Trophoblast cell (in vitro differentiated cells and primary cell): ENCODE results near the gene TSHZ2.

ENCODE experiments used
- DNase-seq, 2 donors: peaks; one replicate each; pipeline ENCODE4 v3.0.0-alpha.2; 2016
- H2AFZ ChIP-seq: 2 replicates; pipeline ENCODE4 v1.6.1; 2013; ENCODE audit warnings: low read length, moderate library complexity, mild to moderate bottlenecking; ENCODE audit not compliant: insufficient read depth, poor library complexity
- H2AK5ac ChIP-seq: 2 replicates; pipeline ENCODE4 v1.6.1; 2013; ENCODE audit warnings: mild to moderate bottlenecking, low read length
- H2BK120ac ChIP-seq: 2 replicates; pipeline ENCODE4 v1.6.1; 2013; ENCODE audit warnings: low read length, mild to moderate bottlenecking, moderate library complexity; ENCODE audit not compliant: insufficient read depth, poor library complexity
- H2BK12ac ChIP-seq: 2 replicates; pipeline ENCODE4 v1.6.1; 2013; ENCODE audit warnings: mild to moderate bottlenecking, low read length, moderate library complexity
- H2BK5ac ChIP-seq: 2 replicates; pipeline ENCODE4 v1.6.1; 2013; ENCODE audit warnings: low read length, low read depth, moderate library complexity, mild to moderate bottlenecking; ENCODE audit not compliant: poor library complexity
- H3K14ac ChIP-seq: 2 replicates; pipeline ENCODE4 v1.6.1; 2013; ENCODE audit warnings: mild to moderate bottlenecking, low read length
- H3K18ac ChIP-seq: 2 replicates; pipeline ENCODE4 v1.6.1; 2013; ENCODE audit warnings: mild to moderate bottlenecking, low read length
- H3K23ac ChIP-seq: 2 replicates; pipeline ENCODE4 v1.6.1; 2013; ENCODE audit warnings: low read length
- H3K27ac ChIP-seq: 2 replicates; pipeline ENCODE4 v1.5.1; 2013; ENCODE audit warnings: low read depth, mild to moderate bottlenecking, inconsistent platforms, low read length, moderate library complexity
- H3K27me3 ChIP-seq: 2 replicates; pipeline ENCODE4 v1.6.1; 2013; ENCODE audit warnings: inconsistent platforms, mild to moderate bottlenecking, low read length, moderate library complexity; ENCODE audit not compliant: insufficient read depth
- H3K36me3 ChIP-seq, 2 experiments: 1 replicate in 1 of 2; 2 replicates in 1 of 2; pipeline ENCODE4 v1.6.1; 2013; ENCODE audit warnings: low read length in 2 of 2, mild to moderate bottlenecking in 2 of 2, moderate library complexity in 1 of 2; ENCODE audit not compliant: insufficient read depth in 2 of 2, control insufficient read depth in 1 of 2
- H3K4ac ChIP-seq: 2 replicates; pipeline ENCODE4 v1.6.1; 2013; ENCODE audit warnings: low read depth, mild to moderate bottlenecking, low read length, moderate library complexity
- H3K4me1 ChIP-seq, 2 experiments: 1 replicate in 1 of 2; 2 replicates in 1 of 2; pipeline ENCODE4 v1.6.1; 2013; ENCODE audit warnings: low read length in 2 of 2, mild to moderate bottlenecking in 2 of 2, moderate library complexity in 1 of 2; ENCODE audit not compliant: insufficient read depth in 2 of 2, control insufficient read depth in 1 of 2
- H3K4me2 ChIP-seq: 2 replicates; pipeline ENCODE4 v1.6.1; 2013; ENCODE audit warnings: inconsistent platforms, mild to moderate bottlenecking, low read length, moderate library complexity
- H3K4me3 ChIP-seq: 2 replicates; pipeline ENCODE4 v1.5.1; 2013; ENCODE audit warnings: mild to moderate bottlenecking, low read depth, low read length, inconsistent platforms
- H3K79me1 ChIP-seq: one replicate; pipeline ENCODE4 v1.6.1; 2013; ENCODE audit warnings: low read length
- H3K79me2 ChIP-seq: 2 replicates; pipeline ENCODE4 v1.6.1; 2013; ENCODE audit warnings: low read length, mild to moderate bottlenecking; ENCODE audit not compliant: control insufficient read depth, insufficient read depth, poor library complexity
- H3K9ac ChIP-seq: 2 replicates; pipeline ENCODE4 v1.6.1; 2013; ENCODE audit warnings: mild to moderate bottlenecking, low read length
- H3K9me3 ChIP-seq: 2 replicates; pipeline ENCODE4 v1.6.1; 2013; ENCODE audit warnings: low read depth, mild to moderate bottlenecking, control low read depth, inconsistent platforms, low read length; ENCODE audit not compliant: insufficient read depth
- H4K12ac ChIP-seq: 2 replicates; pipeline ENCODE4 v1.6.1; 2013; ENCODE audit warnings: low read depth, mild to moderate bottlenecking, low read length, moderate library complexity
- H4K8ac ChIP-seq: 2 replicates; pipeline ENCODE4 v1.6.1; 2013; ENCODE audit warnings: low read depth, mild to moderate bottlenecking, low read length, moderate library complexity
- H4K91ac ChIP-seq: one replicate; pipeline ENCODE4 v1.6.1; 2013; ENCODE audit warnings: low read depth, mild to moderate bottlenecking, low read length, moderate library complexity
- WGBS: extraction: QIAGEN DNeasy Blood & Tissue Kit; methylation state at CpG from one replicate; pipeline ENCODE4 v1.1.7; 2013; ENCODE audit warnings: missing lambda C conversion rate; ENCODE audit not compliant: insufficient read length, insufficient coverage; ENCODE audit errors: extremely low coverage; 5-methylcytosine and 5-hydroxymethylcytosine counted together

TSHZ2 gene

GRCh38 chr20:53284696-53285095, 312.5 kb downstream of the TSHZ2 start:
- DNase-seq, result no peak
- no peak overlapping the region for H3K4ac ChIP-seq
- WGBS, result no CpG with 5 or more reads among the region's 11 CpGs
- H2BK5ac ChIP-seq, result no peak overlapping the region
- H3K27ac ChIP-seq, result no peak overlapping the region
- no peaks in the 10 kb centered on the region for H3K4me1 ChIP-seq
- no peak overlapping the region for H3K23ac ChIP-seq
- no peak overlapping the region for H3K14ac ChIP-seq
- no peak overlapping the region for H4K12ac ChIP-seq
- H3K27me3 ChIP-seq, result no peaks in the 10 kb centered on the region
- H2BK120ac ChIP-seq, result no peak overlapping the region
- H3K18ac ChIP-seq, result no peak overlapping the region
- H4K8ac ChIP-seq, result no peak overlapping the region
- H3K4me2 ChIP-seq, result no peak overlapping the region
- H4K91ac ChIP-seq, result no peak overlapping the region
- H3K79me2 ChIP-seq, result no peaks in the 10 kb centered on the region
- no peaks in the 10 kb centered on the region for H3K36me3 ChIP-seq
- H2AFZ ChIP-seq, result no peak overlapping the region
- no peak overlapping the region for H2BK12ac ChIP-seq
- no peaks in the 10 kb centered on the region for H3K79me1 ChIP-seq
- H3K4me3 ChIP-seq, result no peak overlapping the region
- H3K9ac ChIP-seq, result no peak overlapping the region
- no peak overlapping the region for H2AK5ac ChIP-seq
- no peaks in the 10 kb centered on the region for H3K9me3 ChIP-seq

GRCh38 chr20:53287357-53288042, 315.3 kb downstream of the TSHZ2 start:
- Histone ChIP-seq H3K79me2 (no peaks in the 10 kb centered on the region), H4K8ac (no peak overlapping the region), H4K12ac (no peak overlapping the region), H3K9ac (no peak overlapping the region), H3K23ac (no peak overlapping the region), H3K27me3 (no peaks in the 10 kb centered on the region), H3K4me3 (no peak overlapping the region), H3K18ac (no peak overlapping the region), H2BK120ac (no peak overlapping the region), H2BK5ac (no peak overlapping the region), H4K91ac (no peak overlapping the region), H2AFZ (no peak overlapping the region), H3K14ac (no peak overlapping the region), H3K9me3 (no peaks in the 10 kb centered on the region), H3K27ac (no peak overlapping the region), H3K36me3 (no peaks in the 10 kb centered on the region), H3K4me1 (no peaks in the 10 kb centered on the region), H2BK12ac (no peak overlapping the region), H2AK5ac (no peak overlapping the region), H3K79me1 (no peaks in the 10 kb centered on the region), H3K4me2 (no peak overlapping the region), H3K4ac (no peak overlapping the region)
- WGBS, result no CpG with 5 or more reads among the region's 2 CpGs
- no peak for DNase-seq

- Histone ChIP-seq H2BK120ac (no peak overlapping the region), H3K36me3 (no peaks in the 10 kb centered on the region), H3K4ac (no peak overlapping the region), H3K79me1 (no peaks in the 10 kb centered on the region), H3K4me2 (no peak overlapping the region), H3K27me3 (no peaks in the 10 kb centered on the region), H3K23ac (no peak overlapping the region), H3K4me1 (no peaks in the 10 kb centered on the region), H3K27ac (no peak overlapping the region), H3K18ac (no peak overlapping the region), H2BK12ac (no peak overlapping the region), H2AK5ac (no peak overlapping the region), H3K9me3 (no peaks in the 10 kb centered on the region), H4K91ac (no peak overlapping the region), H3K9ac (no peak overlapping the region), H4K8ac (no peak overlapping the region), H3K4me3 (no peak overlapping the region), H3K14ac (no peak overlapping the region), H2AFZ (no peak overlapping the region), H2BK5ac (no peak overlapping the region), H3K79me2 (no peaks in the 10 kb centered on the region), H4K12ac (no peak overlapping the region)
- peak; percentile 6 to 59 for DNase-seq
- no CpG with 5 or more reads among the region's 3 CpGs for WGBS
These were observed 319.4 kb downstream of the TSHZ2 start for GRCh38 chr20:53291548-53291947.

- Histone ChIP-seq H3K14ac (no peak overlapping the region), H4K91ac (no peak overlapping the region), H2BK5ac (no peak overlapping the region), H3K4me2 (no peak overlapping the region), H4K8ac (no peak overlapping the region), H2AFZ (no peak overlapping the region), H3K9ac (no peak overlapping the region), H3K79me1 (no peaks in the 10 kb centered on the region), H3K4ac (no peak overlapping the region), H3K9me3 (no peaks in the 10 kb centered on the region), H3K4me1 (no peaks in the 10 kb centered on the region), H4K12ac (no peak overlapping the region), H2AK5ac (no peak overlapping the region), H3K18ac (no peak overlapping the region), H3K27ac (no peak overlapping the region), H3K23ac (no peak overlapping the region), H3K36me3 (no peaks in the 10 kb centered on the region), H3K4me3 (no peak overlapping the region), H2BK12ac (no peak overlapping the region), H3K27me3 (no peaks in the 10 kb centered on the region), H2BK120ac (no peak overlapping the region), H3K79me2 (no peaks in the 10 kb centered on the region)
- no peak for DNase-seq
- no CpG with 5 or more reads among the region's 1 CpG for WGBS
These were observed 320.2 kb downstream of the TSHZ2 start for GRCh38 chr20:53292347-53292746.
